ENCODE results near the gene PRKCH.

PRKCH gene

DNA sequence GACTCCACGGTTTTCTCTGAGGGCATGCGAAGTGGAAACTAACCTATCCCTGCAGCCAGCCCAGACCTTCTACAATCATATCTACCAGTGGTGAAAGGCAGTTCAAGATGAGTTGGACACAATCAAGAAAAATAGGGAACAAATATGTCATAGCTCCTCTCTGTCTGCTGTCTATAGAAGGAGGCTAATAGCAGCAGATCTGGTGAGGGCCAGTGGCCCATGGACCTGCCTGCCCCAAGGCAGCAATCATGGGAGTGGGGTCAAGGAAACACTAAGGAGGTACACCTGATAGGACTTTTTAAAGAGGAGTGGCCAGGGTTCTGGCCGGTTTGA is 149.5 kb downstream of the PRKCH start:
- Histone ChIP-seq H3K4me2 (ENCODE audit: insufficient read depth, low read length) (peak overlapping the region; percentile 84), H3K79me2 (ENCODE audit: insufficient read depth, low read length) (peaks cover 70% of the 10 kb centered on the region)
- TF ChIP-seq, protein P1, sequence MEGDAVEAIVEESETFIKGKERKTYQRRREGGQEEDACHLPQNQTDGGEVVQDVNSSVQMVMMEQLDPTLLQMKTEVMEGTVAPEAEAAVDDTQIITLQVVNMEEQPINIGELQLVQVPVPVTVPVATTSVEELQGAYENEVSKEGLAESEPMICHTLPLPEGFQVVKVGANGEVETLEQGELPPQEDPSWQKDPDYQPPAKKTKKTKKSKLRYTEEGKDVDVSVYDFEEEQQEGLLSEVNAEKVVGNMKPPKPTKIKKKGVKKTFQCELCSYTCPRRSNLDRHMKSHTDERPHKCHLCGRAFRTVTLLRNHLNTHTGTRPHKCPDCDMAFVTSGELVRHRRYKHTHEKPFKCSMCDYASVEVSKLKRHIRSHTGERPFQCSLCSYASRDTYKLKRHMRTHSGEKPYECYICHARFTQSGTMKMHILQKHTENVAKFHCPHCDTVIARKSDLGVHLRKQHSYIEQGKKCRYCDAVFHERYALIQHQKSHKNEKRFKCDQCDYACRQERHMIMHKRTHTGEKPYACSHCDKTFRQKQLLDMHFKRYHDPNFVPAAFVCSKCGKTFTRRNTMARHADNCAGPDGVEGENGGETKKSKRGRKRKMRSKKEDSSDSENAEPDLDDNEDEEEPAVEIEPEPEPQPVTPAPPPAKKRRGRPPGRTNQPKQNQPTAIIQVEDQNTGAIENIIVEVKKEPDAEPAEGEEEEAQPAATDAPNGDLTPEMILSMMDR (IDR thresholded peaks at IDR 0.05; ENCODE audit: borderline replicate concordance, extremely low read depth, low read length, poor library complexity, severe bottlenecking), result no peak
- no peak for TF ChIP-seq EZH2 (IDR thresholded peaks at IDR 0.05; ENCODE audit: borderline replicate concordance, low read depth, low read length, severe bottlenecking)

DNA sequence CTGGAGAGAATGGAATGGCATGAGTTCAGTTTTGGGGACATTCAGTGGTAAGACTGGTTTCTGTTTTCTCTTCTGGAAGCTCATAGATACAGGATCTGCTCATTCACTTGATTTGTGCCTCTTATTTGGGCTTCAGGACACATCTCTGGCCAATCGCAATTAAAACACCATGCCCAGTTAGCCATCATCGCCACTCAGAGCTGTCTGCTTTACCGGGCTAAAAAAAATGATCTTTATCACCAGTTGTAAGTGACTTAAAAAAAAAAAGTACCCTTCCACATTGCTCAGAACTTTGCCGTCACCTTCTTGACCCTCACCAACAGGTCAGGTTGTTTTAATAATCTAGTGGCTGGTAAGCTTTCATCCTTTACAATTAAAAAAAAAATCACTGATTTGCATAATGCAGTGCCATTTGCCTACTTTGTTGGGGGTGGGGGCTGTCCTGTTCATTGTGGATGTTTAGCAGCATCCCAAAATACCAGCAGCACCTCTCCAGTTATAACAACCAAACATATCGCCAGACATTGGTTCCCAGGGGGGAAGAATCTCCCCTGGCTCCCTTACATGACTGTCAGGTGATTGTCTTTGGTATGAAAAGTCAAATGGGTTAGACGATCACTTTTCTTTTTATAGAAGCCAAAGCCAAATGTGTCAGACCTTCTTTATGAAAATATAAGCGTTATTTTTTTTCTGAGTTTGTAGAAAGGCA is 150.1 kb downstream of the PRKCH start:
- Histone ChIP-seq H4K20me1 (ENCODE audit: insufficient read depth, low read length) (no peaks in the 10 kb centered on the region; the same call in 1 of the 2 replicates), H3K4me2 (ENCODE audit: insufficient read depth, low read length) (peak overlapping the region; percentile 84), H2AFZ (ENCODE audit: low read depth, low read length) (no peak overlapping the region), H3K4me3 (ENCODE audit: low read depth in 1 of 2, low read length in 2 of 2) (peak overlapping the region; percentile 13 to 55; a peak in 3 of 4 replicates), H3K9me3 (ENCODE audit: insufficient read depth, low read length, severe bottlenecking) (no peaks in the 10 kb centered on the region), H3K27me3 (ENCODE audit: insufficient read depth, low read length, poor library complexity) (no peaks in the 10 kb centered on the region), H3K4me1 (ENCODE audit: insufficient read depth, low read length) (peaks cover 96% of the 10 kb centered on the region), H3K9ac (ENCODE audit: low read depth, low read length) (peak overlapping the region; percentile 43), H3K36me3 (ENCODE audit: insufficient read depth, low read length) (peaks cover 37% of the 10 kb centered on the region), H3K79me2 (ENCODE audit: insufficient read depth, low read length) (peaks cover 65% of the 10 kb centered on the region), H3K27ac (ENCODE audit: low read length) (peak overlapping the region; percentile 82)
- DNase-seq (peak; percentile 28), ATAC-seq (ENCODE audit: insufficient read depth, low read depth) (peak; percentile 21)
- no peak for TF ChIP-seq EZH2 (IDR thresholded peaks at IDR 0.05; ENCODE audit: borderline replicate concordance, low read depth, low read length, severe bottlenecking)
- TF ChIP-seq, protein P1 (IDR thresholded peaks at IDR 0.05; ENCODE audit: borderline replicate concordance, extremely low read depth, low read length, poor library complexity, severe bottlenecking), result no peak

More for the DNA sequence above, 149.5 kb downstream of the PRKCH start:
- H4K20me1 ChIP-seq (ENCODE audit: insufficient read depth, low read length), result no peaks in the 10 kb centered on the region; the same call in 1 of the 2 replicates
- ATAC-seq (ENCODE audit: insufficient read depth, low read depth) (no peak), DNase-seq (no peak)
- H3K9me3 ChIP-seq (ENCODE audit: insufficient read depth, low read length, severe bottlenecking), result no peaks in the 10 kb centered on the region
- H3K4me1 ChIP-seq (ENCODE audit: insufficient read depth, low read length), result peaks cover 91% of the 10 kb centered on the region
- peak overlapping the region in 1 of 2 experiments; percentile 55; a peak in 2 of 4 replicates for H3K4me3 ChIP-seq (ENCODE audit: low read depth in 1 of 2, low read length in 2 of 2)
- H3K27me3 ChIP-seq (ENCODE audit: insufficient read depth, low read length, poor library complexity), result no peaks in the 10 kb centered on the region
- peaks cover 41% of the 10 kb centered on the region for H3K36me3 ChIP-seq (ENCODE audit: insufficient read depth, low read length)
- H3K9ac ChIP-seq (ENCODE audit: low read depth, low read length), result peak overlapping the region; percentile 43
- peak overlapping the region; percentile 82 for H3K27ac ChIP-seq (ENCODE audit: low read length)
- no peak overlapping the region for H2AFZ ChIP-seq (ENCODE audit: low read depth, low read length)

DNA sequence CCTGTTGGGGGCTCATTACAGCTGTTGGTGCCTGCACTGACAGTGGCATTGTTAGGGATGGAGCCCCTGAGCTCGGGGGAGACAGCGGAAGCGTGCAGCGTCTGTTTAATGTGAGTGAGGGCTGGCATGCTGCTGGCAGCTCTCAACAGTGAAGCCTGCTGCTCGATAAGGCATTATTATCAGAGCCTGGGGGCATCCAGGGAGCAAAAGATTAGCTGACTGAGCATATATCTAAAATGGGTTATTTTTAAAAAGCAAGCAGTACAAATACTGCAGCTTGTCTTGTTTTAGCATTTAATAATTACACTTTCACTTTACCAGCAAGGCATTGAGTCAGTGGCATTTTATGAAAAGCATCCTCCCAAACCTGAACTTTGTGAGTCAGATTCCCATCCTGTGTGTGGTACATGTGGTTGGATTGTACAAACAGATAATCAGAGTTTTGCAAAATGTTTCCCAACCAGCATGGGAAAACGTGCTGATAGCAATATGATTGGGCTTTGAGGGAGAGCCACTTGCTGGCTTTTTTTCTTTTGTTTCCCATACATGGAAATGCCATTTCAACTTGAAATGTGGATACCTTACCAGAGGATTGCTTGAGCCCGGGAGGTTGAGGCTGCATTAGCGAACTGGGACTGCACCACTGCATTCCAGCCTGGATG is 150.8 kb downstream of the PRKCH start:
- H3K79me2 ChIP-seq (ENCODE audit: insufficient read depth, low read length), result peaks cover 59% of the 10 kb centered on the region

More for the DNA sequence above, 150.8 kb downstream of the PRKCH start:
- H3K9me3 ChIP-seq (ENCODE audit: insufficient read depth, low read length, severe bottlenecking), result no peaks in the 10 kb centered on the region
- H2AFZ ChIP-seq (ENCODE audit: low read depth, low read length), result no peak overlapping the region; the same call in 1 of the 2 replicates
- peaks cover 98% of the 10 kb centered on the region for H3K4me1 ChIP-seq (ENCODE audit: insufficient read depth, low read length)
- H3K27me3 ChIP-seq (ENCODE audit: insufficient read depth, low read length, poor library complexity), result no peaks in the 10 kb centered on the region
- H3K9ac ChIP-seq (ENCODE audit: low read depth, low read length), result peak overlapping the region; percentile 43
- peak; percentile 74 for ATAC-seq (ENCODE audit: insufficient read depth, low read depth)
- peak; percentile 76 for DNase-seq
- H3K4me3 ChIP-seq (ENCODE audit: low read depth in 1 of 2, low read length in 2 of 2), result peak overlapping the region; percentile 13 to 55; a peak in 3 of 4 replicates
- no peak for TF ChIP-seq EZH2 (IDR thresholded peaks at IDR 0.05; ENCODE audit: borderline replicate concordance, low read depth, low read length, severe bottlenecking)
- TF ChIP-seq, protein P1 (IDR thresholded peaks at IDR 0.05; ENCODE audit: borderline replicate concordance, extremely low read depth, low read length, poor library complexity, severe bottlenecking), result no peak
- no peaks in the 10 kb centered on the region; the same call in 1 of the 2 replicates for H4K20me1 ChIP-seq (ENCODE audit: insufficient read depth, low read length)
- H3K36me3 ChIP-seq (ENCODE audit: insufficient read depth, low read length), result peaks cover 30% of the 10 kb centered on the region
- H3K4me2 ChIP-seq (ENCODE audit: insufficient read depth, low read length), result peak overlapping the region; percentile 84
- H3K27ac ChIP-seq (ENCODE audit: low read length), result peak overlapping the region; percentile 82
